Fibroblast of skin of right biceps (primary cell): ENCODE data around the gene STRC.
A peak's percentile ranks its signal among the peaks of the same experiment; 100 is the strongest.
"Not testable (repeated sequence)": the region's sequence is repeated elsewhere in the genome, so short reads cannot be mapped to it uniquely, and the experiment has no call there.

ENCODE experiments used
- DNase-seq: peaks from one replicate; pipeline ENCODE4 v3.0.0-alpha.2; 2013

Gene STRC

DNA sequence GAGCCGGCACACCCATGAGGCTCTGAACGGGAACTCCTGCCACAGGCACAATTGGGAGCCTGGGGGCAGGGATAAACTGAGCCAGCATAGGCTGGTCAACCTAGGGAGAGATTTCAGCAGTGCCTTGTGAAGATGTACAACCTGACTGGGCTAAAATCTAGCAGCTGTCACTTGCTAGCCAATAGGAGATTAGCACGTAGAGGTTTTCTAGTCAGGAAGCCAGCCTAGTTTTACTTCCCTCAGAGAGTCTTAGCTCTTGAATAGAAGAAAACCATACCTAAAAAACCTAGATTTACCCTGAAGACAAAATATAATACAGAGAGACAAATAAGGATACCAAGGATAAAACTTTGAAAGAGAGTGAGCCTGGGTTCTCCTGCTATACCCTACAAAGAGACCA, 55.8 kb downstream of the STRC start:
- not testable (repeated sequence) for DNase-seq

DNA sequence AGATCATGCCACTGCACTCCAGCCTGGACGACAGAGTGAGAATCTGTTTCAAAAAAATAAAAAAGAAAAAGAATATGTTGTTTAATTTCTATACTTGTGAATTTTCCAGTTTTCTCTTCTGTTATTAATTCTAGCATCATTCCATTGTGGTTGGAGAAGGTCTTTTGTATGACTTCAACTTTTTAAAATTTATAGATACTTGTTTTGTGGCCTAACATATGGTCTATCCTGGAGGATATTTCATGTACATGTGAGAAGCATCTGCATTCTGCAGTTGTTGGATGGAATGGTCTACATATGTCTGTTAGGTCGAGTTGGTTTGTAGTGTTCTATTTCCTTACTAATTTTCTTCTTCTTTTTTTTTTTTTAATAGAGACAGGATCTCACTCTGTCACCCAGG, 65.6 kb downstream of the STRC start:
- no peak for DNase-seq

DNA sequence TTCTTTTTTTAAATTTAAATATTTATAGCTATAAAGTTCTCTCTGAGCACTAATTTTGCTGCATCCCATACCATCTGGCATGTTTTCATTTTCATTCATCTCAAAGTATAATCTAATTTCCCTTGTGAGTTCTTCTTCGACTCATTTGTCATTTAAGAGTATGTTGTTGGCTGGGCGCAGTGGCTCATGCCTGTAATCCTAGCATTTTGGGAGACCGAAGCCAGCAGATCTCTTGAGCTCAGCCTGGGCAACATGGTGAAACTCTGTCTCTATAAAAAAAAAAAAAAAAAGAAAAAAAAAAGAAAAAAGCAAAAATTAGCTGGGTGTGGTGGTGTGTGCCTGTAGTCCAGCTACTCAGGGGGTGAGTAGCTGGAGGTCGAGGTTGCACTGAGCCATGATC, 66.3 kb downstream of the STRC start:
- no peak for DNase-seq

DNA sequence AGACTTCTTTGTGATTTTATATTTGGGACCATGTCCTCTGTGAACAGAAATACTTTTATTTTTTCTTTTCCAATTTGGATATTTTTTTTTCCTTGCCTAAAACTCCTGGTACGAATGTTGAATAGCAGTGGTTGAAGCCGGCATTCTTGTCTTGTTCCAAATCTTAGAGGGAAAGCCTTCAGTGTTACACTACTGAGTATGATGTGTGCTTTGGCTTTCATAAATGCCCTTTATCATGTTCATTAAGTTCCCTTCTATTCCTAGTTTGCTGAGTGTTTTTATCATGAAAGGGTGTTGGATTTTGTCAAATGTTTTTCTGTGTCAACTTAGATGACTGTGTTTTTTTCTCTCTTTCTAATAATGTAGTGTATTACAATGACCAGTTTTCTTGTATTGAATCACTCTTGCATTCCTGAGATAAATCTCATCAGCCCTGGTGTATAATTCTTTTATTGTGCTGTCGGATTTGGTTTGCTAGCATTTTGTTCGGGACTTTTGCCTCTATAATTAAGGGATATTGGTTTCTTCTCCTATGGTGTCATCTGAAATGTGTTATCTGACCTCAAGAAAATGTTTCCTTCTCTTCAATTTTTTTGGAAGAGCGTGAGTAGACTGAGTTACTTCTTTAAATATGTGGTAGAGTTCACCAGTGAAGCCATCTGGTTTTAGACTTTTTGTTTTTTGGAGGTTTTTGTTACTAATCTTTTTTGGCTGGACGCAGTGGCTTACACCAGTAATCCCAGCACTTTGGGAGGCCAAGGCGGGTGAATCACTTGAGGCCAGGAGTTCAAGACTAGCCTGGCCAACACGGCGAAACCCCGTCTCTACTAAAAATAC, 67.9 kb downstream of the STRC start:
- DNase-seq: peak; percentile 80
